Stimulated activated naive CD8-positive, alpha-beta T cell treated with anti-CD3 and anti-CD28 coated beads, Interleukin-15, Interleukin-2, amounts not matched to agents 100 ng/mL and 50 ng/mL, for 24 hours (primary cell): ENCODE results near the gene TAPBP.
"Not testable (repeated sequence)": the region's sequence is repeated elsewhere in the genome, so short reads cannot be mapped to it uniquely, and the experiment has no call there.

ENCODE experiments used
- H3K27ac Mint-ChIP-seq: one replicate; pipeline ENCODE4 v1.8.0; 2021; ENCODE audit warnings: mild to moderate bottlenecking, mixed read lengths
- H3K27me3 Mint-ChIP-seq: one replicate; pipeline ENCODE4 v1.8.0; 2021; ENCODE audit warnings: mixed read lengths
- H3K36me3 Mint-ChIP-seq: one replicate; pipeline ENCODE4 v1.8.0; 2021; ENCODE audit warnings: low read depth, mixed read lengths
- H3K4me1 Mint-ChIP-seq: one replicate; pipeline ENCODE4 v1.8.0; 2021; ENCODE audit warnings: low read depth, mixed read lengths
- H3K4me3 Mint-ChIP-seq: one replicate; pipeline ENCODE4 v1.8.0; 2021; ENCODE audit warnings: mild to moderate bottlenecking, mixed read lengths
- H3K9me3 Mint-ChIP-seq: one replicate; pipeline ENCODE4 v1.8.0; 2021; ENCODE audit warnings: mixed read lengths

The TAPBP gene

DNA sequence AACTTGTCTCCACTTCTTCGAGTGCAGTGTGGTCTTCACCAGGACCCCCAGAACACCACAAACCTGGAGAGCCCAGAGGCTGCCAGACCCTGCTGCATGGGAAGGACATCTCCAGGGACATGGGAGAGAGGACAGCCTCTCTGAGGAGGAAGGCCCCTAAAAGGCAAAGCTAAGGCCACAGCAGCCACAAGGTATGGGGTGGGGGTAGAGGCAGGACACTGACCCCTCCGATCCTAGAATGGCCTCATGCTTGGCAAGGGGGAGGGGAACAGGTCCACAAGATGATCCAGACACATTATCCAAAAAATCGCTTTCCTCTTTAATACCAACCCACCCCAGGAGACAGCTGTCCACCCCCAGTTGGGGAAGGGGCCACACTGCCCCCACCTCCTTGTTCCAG lies 35.1 kb downstream of the TAPBP start:
- peak overlapping the region; percentile 45 for H3K27ac Mint-ChIP-seq
- peaks cover 43% of the 10 kb centered on the region for H3K4me1 Mint-ChIP-seq
- H3K36me3 Mint-ChIP-seq = peaks cover 57% of the 10 kb centered on the region
- H3K9me3 Mint-ChIP-seq = no peaks in the 10 kb centered on the region
- H3K27me3 Mint-ChIP-seq = no peaks in the 10 kb centered on the region
- no peak overlapping the region for H3K4me3 Mint-ChIP-seq

DNA sequence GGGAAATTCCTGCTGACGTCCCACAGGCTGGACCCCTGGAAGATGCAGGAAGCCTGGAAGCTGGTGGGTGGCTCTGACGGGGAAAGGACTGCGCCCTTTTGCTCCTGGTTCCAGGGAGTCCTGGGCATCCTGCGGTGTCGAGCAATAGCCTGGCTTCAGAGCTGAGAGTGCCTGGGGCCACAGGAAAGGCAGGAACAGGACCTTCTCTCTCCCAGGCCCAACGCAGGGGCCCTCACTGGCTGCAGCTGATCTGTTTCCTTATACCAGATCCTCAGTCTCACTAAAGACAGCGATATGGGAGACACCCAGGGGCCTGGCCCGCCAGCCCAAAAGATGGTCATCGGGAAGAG lies 35.5 kb downstream of the TAPBP start:
- H3K9me3 Mint-ChIP-seq = no peaks in the 10 kb centered on the region
- H3K4me1 Mint-ChIP-seq = peaks cover 45% of the 10 kb centered on the region
- no peak overlapping the region for H3K4me3 Mint-ChIP-seq
- H3K36me3 Mint-ChIP-seq = peaks cover 60% of the 10 kb centered on the region
- peak overlapping the region; percentile 36 for H3K27ac Mint-ChIP-seq
- H3K27me3 Mint-ChIP-seq = no peaks in the 10 kb centered on the region

DNA sequence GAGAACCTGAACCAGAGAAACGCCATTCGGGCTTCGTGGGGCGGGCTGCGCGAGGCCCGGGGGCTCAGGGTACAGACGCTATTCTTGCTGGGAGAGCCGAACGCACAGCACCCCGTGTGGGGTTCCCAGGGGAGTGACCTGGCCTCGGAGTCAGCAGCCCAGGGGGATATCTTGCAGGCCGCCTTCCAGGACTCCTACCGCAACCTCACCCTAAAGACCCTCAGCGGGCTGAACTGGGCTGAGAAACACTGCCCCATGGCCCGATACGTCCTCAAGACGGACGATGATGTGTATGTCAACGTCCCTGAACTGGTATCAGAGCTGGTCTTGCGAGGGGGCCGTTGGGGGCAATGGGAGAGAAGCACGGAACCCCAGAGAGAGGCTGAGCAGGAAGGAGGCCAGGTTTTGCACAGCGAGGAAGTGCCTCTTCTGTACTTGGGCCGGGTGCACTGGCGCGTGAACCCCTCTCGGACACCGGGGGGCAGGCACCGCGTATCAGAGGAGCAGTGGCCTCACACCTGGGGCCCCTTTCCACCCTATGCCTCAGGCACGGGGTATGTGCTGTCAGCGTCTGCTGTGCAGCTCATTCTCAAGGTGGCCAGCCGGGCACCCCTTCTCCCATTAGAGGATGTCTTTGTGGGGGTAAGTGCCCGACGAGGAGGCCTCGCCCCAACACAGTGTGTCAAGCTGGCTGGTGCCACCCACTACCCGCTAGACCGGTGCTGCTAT lies 36.1 kb downstream of the TAPBP start:
- Mint-ChIP-seq H3K4me3 (peak overlapping the region; percentile 81), H3K27ac (peak overlapping the region; percentile 86), H3K9me3 (no peaks in the 10 kb centered on the region), H3K27me3 (no peaks in the 10 kb centered on the region), H3K4me1 (peaks cover 51% of the 10 kb centered on the region), H3K36me3 (peaks cover 63% of the 10 kb centered on the region)

- Mint-ChIP-seq H3K9me3 (no peaks in the 10 kb centered on the region), H3K4me3 (peak within 1 kb of the TSS; percentile 99), H3K27me3 (no peaks in the 10 kb centered on the region), H3K4me1 (peaks cover 56% of the 10 kb centered on the region), H3K27ac (peak within 1 kb of the TSS; percentile 99), H3K36me3 (peaks cover 64% of the 10 kb centered on the region)
Observed at GRCh38 chr6:33276864-33277662, 36.8 kb downstream of the TAPBP start, which contains the start of gene B3GALT4. B3GALT4 (plus strand) TSS chr6:33277123; CDS start chr6:33277420, 297 bp downstream.

- Mint-ChIP-seq H3K9me3 (no peaks in the 10 kb centered on the region), H3K36me3 (peaks cover 63% of the 10 kb centered on the region), H3K27me3 (no peaks in the 10 kb centered on the region), H3K4me3 (peak overlapping the region; percentile 99), H3K4me1 (peaks cover 56% of the 10 kb centered on the region), H3K27ac (peak overlapping the region; percentile 99)
Observed at GRCh38 chr6:33276581-33276863, 37.4 kb downstream of the TAPBP start.

GRCh38 chr6:33275795-33276580 lies 37.9 kb downstream of the TAPBP start:
- H3K27me3 Mint-ChIP-seq, H3K9me3 Mint-ChIP-seq: not testable (repeated sequence)
- peak overlapping the region; percentile 99 for H3K4me3 Mint-ChIP-seq
- peaks cover 58% of the 10 kb centered on the region for H3K4me1 Mint-ChIP-seq
- H3K27ac Mint-ChIP-seq = peak overlapping the region; percentile 99
- peaks cover 57% of the 10 kb centered on the region for H3K36me3 Mint-ChIP-seq

DNA sequence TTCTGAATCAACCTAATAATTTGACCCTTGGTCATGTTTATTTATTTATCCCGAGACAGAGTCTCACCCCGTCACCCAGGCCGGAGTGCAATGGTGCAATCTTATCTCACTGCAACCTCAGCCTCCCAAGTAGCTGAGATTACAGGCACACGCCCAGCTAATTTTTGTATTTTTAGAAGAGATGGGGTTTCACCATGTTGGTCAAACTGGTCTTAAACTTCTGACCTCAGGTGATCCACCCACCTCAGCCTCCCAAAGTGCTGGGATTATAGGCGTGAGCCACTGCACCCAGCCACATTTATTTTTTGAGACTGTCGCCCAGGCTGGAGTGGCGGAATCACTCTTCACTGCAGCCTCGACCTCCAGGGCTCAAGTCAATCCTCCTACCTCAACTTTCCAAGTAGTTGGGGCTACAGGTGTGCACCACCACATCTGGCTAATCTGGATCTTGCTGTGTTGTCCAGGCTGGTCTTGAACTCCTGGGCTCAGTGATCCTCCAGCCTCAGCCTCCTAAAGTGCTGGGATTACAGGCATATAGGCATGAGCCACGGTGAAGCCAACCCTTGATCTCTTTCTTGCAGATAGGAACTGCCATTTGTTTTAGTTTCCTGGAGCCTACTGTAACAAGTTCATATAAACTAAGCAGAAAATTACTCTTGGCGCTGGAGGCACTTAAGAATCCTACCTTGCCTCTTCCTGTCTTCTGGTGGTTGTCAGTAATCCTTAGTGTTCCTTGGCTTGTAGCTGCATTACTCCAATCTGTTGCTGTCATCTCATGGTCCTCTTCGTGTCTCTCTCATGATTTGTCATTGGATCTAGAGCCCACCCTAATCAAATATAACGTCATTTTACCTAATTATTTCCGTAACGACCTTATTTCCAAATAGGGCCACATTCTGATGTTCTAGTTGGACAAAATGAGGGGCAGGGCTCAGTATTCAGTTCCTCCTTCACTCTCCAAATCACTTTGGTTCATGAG lies 39.7 kb downstream of the TAPBP start:
- H3K27me3 Mint-ChIP-seq = no peaks in the 10 kb centered on the region
- H3K4me3 Mint-ChIP-seq = peak overlapping the region; percentile 99
- peaks cover 58% of the 10 kb centered on the region for H3K36me3 Mint-ChIP-seq
- no peaks in the 10 kb centered on the region for H3K9me3 Mint-ChIP-seq
- H3K4me1 Mint-ChIP-seq = peaks cover 76% of the 10 kb centered on the region
- H3K27ac Mint-ChIP-seq = peak overlapping the region; percentile 99

GRCh38 chr6:33273129-33273923 lies 40.6 kb downstream of the TAPBP start:
- H3K36me3 Mint-ChIP-seq = peaks cover 64% of the 10 kb centered on the region
- peak overlapping the region; percentile 99 for H3K4me3 Mint-ChIP-seq
- H3K27me3 Mint-ChIP-seq = no peaks in the 10 kb centered on the region
- H3K4me1 Mint-ChIP-seq = peaks cover 71% of the 10 kb centered on the region
- H3K9me3 Mint-ChIP-seq = no peaks in the 10 kb centered on the region
- H3K27ac Mint-ChIP-seq = peak overlapping the region; percentile 99

GRCh38 chr6:33272275-33273128 lies 41.4 kb downstream of the TAPBP start:
- H3K9me3 Mint-ChIP-seq = no peaks in the 10 kb centered on the region
- peaks cover 65% of the 10 kb centered on the region for H3K4me1 Mint-ChIP-seq
- H3K4me3 Mint-ChIP-seq = peak overlapping the region; percentile 99
- H3K36me3 Mint-ChIP-seq = peaks cover 71% of the 10 kb centered on the region
- peak overlapping the region; percentile 99 for H3K27ac Mint-ChIP-seq
- H3K27me3 Mint-ChIP-seq = no peaks in the 10 kb centered on the region

- Mint-ChIP-seq H3K27ac (peak within 1 kb of the TSS; percentile 99), H3K36me3 (peaks cover 78% of the 10 kb centered on the region), H3K4me1 (peaks cover 59% of the 10 kb centered on the region), H3K4me3 (peak within 1 kb of the TSS; percentile 99), H3K27me3 (no peaks in the 10 kb centered on the region), H3K9me3 (no peaks in the 10 kb centered on the region)
Observed at GRCh38 chr6:33271468-33272274, 42.2 kb downstream of the TAPBP start, which contains the start of the genes RPS18 and VPS52. RPS18 (plus strand) TSS chr6:33272075; CDS start chr6:33272120, 45 bp downstream. VPS52 (minus strand) TSS chr6:33271876; CDS start chr6:33271675, 201 bp downstream.

DNA sequence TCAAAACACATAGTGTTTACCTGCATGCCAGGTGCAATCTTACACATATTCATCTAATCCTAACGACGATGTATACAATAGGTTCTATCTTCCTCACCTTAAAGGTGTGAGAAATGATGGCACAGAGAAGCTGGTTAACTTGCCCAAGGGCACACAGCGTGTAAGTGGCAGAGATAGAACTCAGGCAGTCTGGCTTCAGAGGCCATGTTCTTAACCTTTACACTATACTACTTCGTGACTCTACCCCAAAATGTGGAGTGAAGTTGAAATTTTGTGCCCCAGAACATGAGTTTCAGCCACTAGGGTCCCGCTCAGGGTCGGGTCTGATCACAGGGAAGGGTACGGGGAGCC lies 42.8 kb downstream of the TAPBP start:
- peak overlapping the region; percentile 99 for H3K27ac Mint-ChIP-seq
- H3K9me3 Mint-ChIP-seq = no peaks in the 10 kb centered on the region
- H3K27me3 Mint-ChIP-seq = no peaks in the 10 kb centered on the region
- H3K4me1 Mint-ChIP-seq = peaks cover 54% of the 10 kb centered on the region
- peak overlapping the region; percentile 99 for H3K4me3 Mint-ChIP-seq
- H3K36me3 Mint-ChIP-seq = peaks cover 78% of the 10 kb centered on the region

DNA sequence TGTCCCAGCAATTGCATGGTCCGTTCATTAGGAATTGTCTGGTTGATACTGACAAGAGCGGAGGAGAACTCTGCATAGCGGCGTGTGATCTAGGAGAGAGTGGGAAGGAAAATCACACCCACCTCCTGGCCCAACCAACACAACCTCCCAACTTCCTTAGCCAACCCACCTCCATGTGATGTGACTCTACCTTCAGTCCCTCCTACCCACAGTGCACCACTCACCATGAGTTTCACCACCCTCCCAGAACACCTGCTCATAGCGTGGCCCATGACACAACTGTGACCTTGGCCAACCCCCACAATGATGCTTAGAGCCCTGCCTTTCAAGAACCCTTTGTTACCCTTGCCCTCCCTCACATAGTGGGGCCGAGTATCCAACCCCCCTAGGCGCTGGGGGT lies 49.9 kb downstream of the TAPBP start:
- no peaks in the 10 kb centered on the region for H3K9me3 Mint-ChIP-seq
- H3K4me1 Mint-ChIP-seq = no peaks in the 10 kb centered on the region
- H3K4me3 Mint-ChIP-seq = no peak overlapping the region
- H3K27ac Mint-ChIP-seq = no peak overlapping the region
- H3K36me3 Mint-ChIP-seq = peaks cover 67% of the 10 kb centered on the region
- no peaks in the 10 kb centered on the region for H3K27me3 Mint-ChIP-seq
